PC-3 (cell line): ENCODE data around the gene KDM2B.

Source experiments
- EZH2 ChIP-seq: fragments of 300-600 bp; sonication (generic); IDR thresholded peaks from one replicate; pipeline ENCODE4 v1.6.1; 2017; ENCODE audit warnings: antibody characterized with exemption, mild to moderate bottlenecking, low read length; ENCODE audit not compliant: unreplicated experiment
- TF ChIP-seq, protein P1 (sequence below): fragments of 300-600 bp; sonication (generic); conservative IDR thresholded peaks from 2 replicates; pipeline ENCODE4 v1.5.1; 2017; ENCODE audit warnings: antibody characterized with exemption, low read depth, mild to moderate bottlenecking, low read length

DNA sequence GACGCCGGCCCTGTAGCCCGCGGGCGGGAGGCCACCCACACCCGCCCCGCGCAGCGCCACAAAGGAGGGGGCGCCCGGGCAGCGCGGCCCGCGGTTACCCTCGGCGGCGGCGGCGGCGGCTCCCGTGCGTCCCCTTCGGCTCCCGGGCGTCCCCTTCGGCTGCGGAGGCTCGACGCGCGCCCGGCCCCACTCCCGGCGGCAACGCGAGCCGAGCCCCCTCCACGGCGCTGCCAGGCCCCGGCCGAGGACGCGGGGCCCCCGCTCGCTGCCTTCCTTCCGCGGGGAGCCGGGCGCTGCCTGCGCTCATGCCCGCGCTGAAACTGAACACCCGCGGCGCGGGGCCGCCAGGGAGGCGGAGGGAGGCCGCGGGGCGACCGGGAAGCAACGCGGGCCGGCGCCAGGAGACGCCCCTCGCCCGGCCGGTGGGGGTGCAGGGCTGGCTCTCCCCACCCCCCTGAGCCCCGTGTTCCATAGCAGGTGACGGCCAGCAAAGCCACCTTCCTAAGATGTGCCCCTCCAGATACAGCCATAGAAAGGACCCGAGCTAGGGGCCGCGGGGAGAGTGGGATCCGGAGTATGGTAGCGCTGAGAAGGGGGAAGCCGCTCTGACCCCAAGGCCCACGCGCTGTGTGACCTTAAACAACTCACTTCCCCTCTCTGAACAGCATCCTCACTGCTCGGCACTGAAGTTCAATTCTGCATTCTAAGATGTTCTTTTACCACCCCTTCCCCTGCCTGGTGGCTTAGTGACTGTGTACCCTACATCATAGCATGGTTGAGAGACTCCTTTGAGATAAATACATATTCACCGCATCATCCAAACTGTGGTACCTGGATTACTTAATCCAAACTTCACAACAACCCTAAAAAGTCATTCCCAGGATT is 42.8 kb downstream of the KDM2B start:
- TF ChIP-seq, protein P1, sequence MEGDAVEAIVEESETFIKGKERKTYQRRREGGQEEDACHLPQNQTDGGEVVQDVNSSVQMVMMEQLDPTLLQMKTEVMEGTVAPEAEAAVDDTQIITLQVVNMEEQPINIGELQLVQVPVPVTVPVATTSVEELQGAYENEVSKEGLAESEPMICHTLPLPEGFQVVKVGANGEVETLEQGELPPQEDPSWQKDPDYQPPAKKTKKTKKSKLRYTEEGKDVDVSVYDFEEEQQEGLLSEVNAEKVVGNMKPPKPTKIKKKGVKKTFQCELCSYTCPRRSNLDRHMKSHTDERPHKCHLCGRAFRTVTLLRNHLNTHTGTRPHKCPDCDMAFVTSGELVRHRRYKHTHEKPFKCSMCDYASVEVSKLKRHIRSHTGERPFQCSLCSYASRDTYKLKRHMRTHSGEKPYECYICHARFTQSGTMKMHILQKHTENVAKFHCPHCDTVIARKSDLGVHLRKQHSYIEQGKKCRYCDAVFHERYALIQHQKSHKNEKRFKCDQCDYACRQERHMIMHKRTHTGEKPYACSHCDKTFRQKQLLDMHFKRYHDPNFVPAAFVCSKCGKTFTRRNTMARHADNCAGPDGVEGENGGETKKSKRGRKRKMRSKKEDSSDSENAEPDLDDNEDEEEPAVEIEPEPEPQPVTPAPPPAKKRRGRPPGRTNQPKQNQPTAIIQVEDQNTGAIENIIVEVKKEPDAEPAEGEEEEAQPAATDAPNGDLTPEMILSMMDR, result no peak
- TF ChIP-seq EZH2, result no peak
